ENCODE data around the gene ADAD1.

The ADAD1 gene

GRCh38 chr4:122456231-122457116, 77.7 kb downstream of the ADAD1 start, which contains the start of gene IL2:
TSS of gene IL2 (minus strand) at chr4:122456725. CDS start at chr4:122456440, 285 bp downstream.
- no peak for DNase-seq

GRCh38 chr4:122458625-122459024, 79.8 kb downstream of the ADAD1 start:
- DNase-seq, result no peak

GRCh38 chr4:122469457-122469856, 90.6 kb downstream of the ADAD1 start:
- DNase-seq, result no peak

GRCh38 chr4:122475233-122475632, 96.4 kb downstream of the ADAD1 start:
- no peak for DNase-seq

GRCh38 chr4:122476126-122476525, 97.3 kb downstream of the ADAD1 start:
- DNase-seq, result no peak

GRCh38 chr4:122476745-122477144, 97.9 kb downstream of the ADAD1 start:
- no peak for DNase-seq
